ENCODE data around the gene CLCN3.

DNA sequence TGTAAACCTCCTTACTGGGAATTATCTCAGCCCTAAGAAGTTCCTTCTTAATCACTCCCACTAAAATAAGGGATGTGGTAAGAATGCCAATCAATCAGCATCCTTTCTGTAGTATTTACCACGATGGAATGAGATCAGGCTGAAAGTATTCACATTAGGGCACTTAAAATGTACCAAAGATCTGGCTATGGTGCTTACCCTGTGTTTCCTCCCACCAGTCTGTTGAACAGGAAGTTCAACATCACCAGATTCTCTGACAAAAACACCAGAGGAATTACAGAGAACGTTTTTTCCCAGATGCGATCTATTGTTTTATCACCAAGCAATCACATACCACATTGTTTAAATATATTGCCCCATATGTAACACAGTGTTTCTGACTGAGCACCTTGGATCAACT, 2.1 kb upstream of the CLCN3 start:
- TF ChIP-seq TAF1 (IDR thresholded peaks at IDR 0.05; ENCODE audit: borderline replicate concordance, insufficient read depth, low read length) (no peak), POLR2AphosphoS5 (IDR thresholded peaks at IDR 0.05; ENCODE audit: low read depth, low read length) (no peak), SIN3A (IDR thresholded peaks at IDR 0.05; ENCODE audit: borderline replicate concordance, insufficient read depth, low read length) (no peak)
- TF ChIP-seq, protein P1, sequence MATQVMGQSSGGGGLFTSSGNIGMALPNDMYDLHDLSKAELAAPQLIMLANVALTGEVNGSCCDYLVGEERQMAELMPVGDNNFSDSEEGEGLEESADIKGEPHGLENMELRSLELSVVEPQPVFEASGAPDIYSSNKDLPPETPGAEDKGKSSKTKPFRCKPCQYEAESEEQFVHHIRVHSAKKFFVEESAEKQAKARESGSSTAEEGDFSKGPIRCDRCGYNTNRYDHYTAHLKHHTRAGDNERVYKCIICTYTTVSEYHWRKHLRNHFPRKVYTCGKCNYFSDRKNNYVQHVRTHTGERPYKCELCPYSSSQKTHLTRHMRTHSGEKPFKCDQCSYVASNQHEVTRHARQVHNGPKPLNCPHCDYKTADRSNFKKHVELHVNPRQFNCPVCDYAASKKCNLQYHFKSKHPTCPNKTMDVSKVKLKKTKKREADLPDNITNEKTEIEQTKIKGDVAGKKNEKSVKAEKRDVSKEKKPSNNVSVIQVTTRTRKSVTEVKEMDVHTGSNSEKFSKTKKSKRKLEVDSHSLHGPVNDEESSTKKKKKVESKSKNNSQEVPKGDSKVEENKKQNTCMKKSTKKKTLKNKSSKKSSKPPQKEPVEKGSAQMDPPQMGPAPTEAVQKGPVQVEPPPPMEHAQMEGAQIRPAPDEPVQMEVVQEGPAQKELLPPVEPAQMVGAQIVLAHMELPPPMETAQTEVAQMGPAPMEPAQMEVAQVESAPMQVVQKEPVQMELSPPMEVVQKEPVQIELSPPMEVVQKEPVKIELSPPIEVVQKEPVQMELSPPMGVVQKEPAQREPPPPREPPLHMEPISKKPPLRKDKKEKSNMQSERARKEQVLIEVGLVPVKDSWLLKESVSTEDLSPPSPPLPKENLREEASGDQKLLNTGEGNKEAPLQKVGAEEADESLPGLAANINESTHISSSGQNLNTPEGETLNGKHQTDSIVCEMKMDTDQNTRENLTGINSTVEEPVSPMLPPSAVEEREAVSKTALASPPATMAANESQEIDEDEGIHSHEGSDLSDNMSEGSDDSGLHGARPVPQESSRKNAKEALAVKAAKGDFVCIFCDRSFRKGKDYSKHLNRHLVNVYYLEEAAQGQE (IDR thresholded peaks at IDR 0.05; ENCODE audit: insufficient read depth in 1 of 2, low read depth in 2 of 2, low read length in 2 of 2): no peak
